HG03558 (cell line): ENCODE data around the gene USP6NL.

Experiments used
- ATAC-seq: cut with Tn5 transposase; IDR thresholded peaks from one replicate; pipeline ENCODE4 v1.9.1; 2021; ENCODE audit warnings: moderate number of reproducible peaks; ENCODE audit not compliant: unreplicated experiment; ENCODE audit errors: extremely low read depth

The USP6NL gene

GRCh38 chr10:11560076-11560709, 51.3 kb downstream of the USP6NL start:
- no peak for ATAC-seq

GRCh38 chr10:11557967-11558366, 53.5 kb downstream of the USP6NL start:
- no peak for ATAC-seq

DNA sequence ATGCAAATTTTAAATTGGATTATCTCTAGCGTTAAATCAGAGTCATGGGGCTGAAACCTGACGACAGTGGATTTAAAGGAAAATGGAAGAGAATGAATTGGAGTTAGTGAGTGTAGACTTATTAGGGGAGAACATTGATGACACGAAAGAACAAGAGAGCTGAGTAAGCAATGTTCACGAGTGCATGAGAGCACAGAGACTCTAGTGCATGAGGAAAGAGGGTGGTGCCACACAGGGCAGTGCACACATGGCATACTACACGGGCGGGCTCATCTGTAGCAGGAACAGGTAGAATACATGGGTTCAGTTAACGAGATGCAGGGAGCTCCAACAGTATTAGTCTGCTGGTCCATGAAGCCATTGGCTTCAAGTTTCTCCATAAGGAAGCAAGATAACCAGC, 53.9 kb downstream of the USP6NL start:
- no peak for ATAC-seq

DNA sequence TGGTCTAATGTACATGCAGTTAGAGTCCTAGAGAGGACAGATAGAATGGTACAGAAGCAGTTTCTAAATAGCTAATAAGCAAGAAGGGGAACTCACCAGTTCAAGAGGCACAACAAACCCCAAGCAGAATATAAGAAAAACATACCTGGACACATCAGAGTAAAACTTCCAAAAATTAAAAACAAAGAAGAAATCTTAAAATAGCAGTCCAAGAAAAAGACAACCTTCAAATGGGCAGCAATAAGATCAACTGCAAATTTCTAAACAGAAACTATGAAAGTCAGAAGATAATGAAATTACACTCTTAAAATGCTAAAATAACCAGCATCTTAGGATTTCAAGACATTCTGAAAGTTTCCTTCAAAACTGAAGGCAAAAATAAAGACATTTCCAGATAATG, 55.9 kb downstream of the USP6NL start:
- no peak for ATAC-seq

DNA sequence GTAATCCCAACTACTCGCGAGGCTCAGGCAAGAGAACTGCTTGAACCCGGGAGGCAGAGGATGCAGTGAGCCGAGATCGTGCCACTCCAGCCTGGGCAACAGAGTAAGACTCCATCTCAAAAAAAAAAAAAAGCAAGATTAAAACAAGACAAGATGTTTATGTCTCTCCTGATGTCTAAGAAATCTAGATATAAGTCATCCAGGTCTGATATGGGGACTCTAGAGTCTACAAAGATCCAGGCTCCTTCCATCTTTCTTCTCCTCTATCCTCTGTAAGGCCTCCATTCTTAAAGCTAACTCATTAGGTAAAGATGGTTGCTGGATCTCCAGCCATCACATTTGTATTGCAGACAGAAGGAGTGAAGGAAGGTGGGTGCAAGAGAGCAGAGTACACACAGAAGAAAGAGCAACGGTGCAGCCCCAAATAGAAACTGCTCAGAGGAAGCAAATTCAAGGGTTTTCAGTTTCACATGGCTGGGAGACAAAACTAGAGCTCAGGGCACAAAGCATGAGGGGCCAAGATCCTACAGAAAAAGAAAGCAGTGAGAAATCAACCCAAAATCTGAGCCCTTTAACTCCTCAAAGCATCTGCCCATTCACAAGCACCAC, 57.6 kb downstream of the USP6NL start:
- ATAC-seq: peak; percentile 45

GRCh38 chr10:11551916-11552602, 59.4 kb downstream of the USP6NL start:
- ATAC-seq: no peak

GRCh38 chr10:11551104-11551503, 60.3 kb downstream of the USP6NL start:
- no peak for ATAC-seq

DNA sequence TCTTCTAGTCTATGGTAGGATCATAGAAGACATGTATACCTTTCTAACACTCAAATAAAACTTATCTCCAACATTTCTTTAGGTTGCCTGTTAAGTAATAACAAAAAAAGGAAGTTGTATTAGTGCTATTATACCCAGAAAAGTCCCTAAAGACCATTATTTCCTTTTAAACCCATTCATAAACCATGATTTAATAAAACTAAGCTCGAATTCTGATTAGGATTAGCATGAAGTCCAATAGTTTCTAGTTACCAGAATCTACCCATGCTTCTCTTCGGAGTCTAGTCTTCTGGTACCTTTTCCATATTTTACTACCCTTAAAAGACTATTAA, 62.7 kb downstream of the USP6NL start:
- no peak for ATAC-seq

GRCh38 chr10:11548065-11548767, 63.2 kb downstream of the USP6NL start:
- no peak for ATAC-seq

DNA sequence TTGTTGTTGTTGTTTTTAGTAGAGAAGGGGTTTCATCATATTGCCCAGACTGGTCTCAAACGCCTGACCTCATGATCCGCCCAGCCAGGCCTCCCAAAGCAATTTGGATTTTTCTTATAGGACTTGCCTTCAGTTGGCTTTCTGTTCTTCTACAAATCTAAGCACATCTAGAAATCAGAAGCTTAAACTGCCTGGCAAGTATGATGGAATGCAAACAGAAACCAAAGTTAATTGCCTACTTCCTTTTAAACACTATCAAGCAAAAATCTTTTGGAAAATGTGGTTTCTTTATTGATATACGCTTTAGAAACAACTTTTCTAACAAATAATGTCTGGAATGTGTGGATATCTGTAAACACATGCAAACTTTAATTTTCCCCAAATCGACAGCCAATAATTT, 64.9 kb downstream of the USP6NL start:
- ATAC-seq: no peak

DNA sequence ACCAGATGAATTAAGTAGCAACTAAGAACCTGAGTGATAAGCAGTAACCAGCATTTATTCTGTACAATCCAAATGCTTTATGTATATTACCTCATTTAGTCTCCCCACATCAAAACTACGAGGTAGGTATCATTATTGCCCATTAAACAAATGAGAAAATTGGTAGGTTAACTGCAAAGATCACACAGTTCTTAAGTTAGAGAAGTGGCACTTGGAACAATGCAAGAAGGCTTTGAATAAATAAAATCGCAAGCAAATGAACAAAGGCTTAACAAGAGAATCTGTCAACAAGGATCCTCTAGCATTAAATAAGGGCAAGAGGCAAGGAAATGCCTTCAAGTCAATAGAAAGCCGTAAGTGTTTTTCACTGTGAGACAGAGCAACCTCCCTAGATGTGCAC, 70.2 kb downstream of the USP6NL start:
- ATAC-seq: no peak

DNA sequence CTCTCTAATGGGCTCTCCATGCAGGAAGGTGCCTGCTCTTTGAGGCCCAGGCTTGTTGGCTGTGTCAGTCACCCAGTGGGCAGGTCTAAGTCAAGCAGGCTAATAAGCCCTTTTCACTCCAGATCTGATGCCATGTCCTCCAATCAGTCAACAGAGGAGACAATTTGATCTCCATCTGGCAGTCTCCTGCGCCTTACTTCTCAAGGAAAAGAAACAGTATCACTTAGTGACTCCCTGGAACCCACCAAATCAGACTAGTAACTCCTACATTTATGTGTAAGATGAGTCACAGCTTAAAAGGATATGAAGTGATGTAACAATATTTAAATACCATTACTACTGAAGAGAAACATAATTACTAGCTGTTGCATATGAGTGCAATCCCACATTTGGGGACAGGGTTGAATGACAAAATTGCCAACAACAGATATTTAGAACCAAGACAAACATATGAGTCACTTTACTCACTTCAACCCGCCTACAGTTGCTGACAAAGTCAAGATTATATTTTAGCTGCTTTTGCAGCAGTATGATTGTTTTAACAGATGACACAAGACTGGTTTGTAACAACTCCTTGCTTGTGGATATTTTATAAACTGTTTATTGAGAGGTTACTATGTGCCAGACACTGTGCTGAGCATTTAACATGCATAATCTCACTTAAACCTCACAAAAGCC, 72.1 kb downstream of the USP6NL start:
- no peak for ATAC-seq

DNA sequence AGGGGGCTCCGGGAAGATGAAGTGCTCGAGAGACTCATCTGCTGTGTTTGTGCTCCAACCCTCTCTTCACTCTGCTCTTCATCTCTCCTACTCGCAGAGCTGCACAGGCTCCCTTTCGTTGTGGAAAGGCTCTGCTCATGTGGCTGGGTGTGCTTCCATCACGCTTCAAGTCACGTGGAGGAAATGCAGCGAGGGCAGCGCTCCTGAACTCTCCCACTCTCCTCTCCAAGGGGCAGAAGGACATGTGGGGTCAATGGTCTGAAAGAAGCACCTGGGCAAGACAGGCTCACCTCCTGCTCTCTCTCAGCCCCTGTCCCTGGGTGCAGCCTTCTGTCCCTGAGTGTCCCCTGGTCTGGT, 72.6 kb downstream of the USP6NL start:
- ATAC-seq: no peak

GRCh38 chr10:11536228-11536627, 75.2 kb downstream of the USP6NL start:
- no peak for ATAC-seq

GRCh38 chr10:11535346-11535959, 76.0 kb downstream of the USP6NL start:
- ATAC-seq: no peak

GRCh38 chr10:11533328-11533781, 78.1 kb downstream of the USP6NL start:
- ATAC-seq: no peak

DNA sequence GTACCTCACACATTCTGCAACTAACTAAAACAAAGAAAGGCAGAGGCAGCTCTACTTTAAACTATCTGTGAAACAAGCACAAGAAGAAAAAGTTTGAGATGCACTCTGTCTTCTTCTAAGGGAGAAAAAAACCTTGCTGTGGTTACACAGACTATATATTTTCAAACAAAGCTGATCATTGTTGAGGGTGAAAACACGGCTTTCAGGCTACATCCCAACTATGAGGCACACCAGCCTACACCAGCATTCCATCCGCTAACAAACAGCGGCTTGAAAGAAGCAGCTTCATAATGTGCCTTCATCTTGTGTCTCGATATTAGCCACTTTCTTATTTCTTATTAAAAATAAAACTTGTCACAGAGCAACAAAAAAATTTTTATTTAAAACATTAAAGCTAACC, 79.1 kb downstream of the USP6NL start:
- no peak for ATAC-seq

DNA sequence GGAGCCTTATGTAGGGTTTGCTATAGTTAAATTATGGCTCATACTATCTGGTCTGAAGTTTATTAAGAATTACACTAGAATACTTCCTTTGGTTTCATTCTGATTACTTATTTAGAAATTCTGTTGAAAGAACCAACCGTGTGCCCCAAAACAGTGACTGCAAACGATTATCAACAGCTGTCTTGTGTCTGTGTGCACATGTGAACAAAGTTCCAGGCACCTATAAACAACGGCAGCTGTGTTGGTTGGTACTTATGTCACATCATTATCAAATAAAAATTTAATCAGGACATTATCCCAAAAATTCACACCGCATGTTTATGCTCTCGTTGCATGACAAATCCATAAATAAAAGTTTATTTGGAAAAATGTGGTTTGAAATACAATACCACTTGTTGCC, 80.6 kb downstream of the USP6NL start:
- ATAC-seq: no peak

GRCh38 chr10:11529276-11529903, 82.1 kb downstream of the USP6NL start:
- ATAC-seq: no peak

DNA sequence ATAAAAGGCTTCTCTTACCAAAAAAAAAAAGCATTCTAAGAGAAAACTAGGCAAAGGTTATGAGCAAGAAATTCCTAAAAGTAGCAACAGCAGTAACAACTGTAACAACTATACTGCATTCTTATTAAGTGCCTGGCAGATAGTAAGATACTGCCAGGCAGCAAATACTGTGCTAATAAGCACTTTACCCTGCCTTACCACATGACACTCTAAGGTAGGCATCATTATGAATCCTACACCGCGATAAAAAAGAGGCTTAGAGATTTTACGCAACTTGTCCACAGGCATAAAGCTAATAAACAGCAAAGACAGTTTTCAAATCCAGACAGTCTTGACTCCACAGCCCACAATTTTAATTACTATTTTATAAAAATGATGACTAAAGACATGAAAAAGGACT, 83.2 kb downstream of the USP6NL start:
- no peak for ATAC-seq
